Spleen (tissue), 7 donors: ENCODE data around the gene IFI16.

ENCODE experiments used
- CTCF ChIP-seq, 11 experiments: fragments of 200-600 bp in 7 of 11; fragments of 450-650 bp in 4 of 11; sonication (generic) in 4 of 11; IDR thresholded peaks in 8 of 11; conservative IDR thresholded peaks in 3 of 11; 1 replicate in 7 of 11; 2 replicates in 4 of 11; pipeline versions ENCODE4 v1.4.0 to v1.8.0; 2016 to 2021; ENCODE audit warnings: antibody characterized with exemption in 11 of 11, inconsistent platforms in 4 of 11, mild to moderate bottlenecking in 1 of 11
- POLR2A ChIP-seq, 3 donors: fragments of 450-650 bp; IDR thresholded peaks; one replicate each; pipeline ENCODE4 v1.5.1; 2017; ENCODE audit warnings: antibody characterized with exemption in 3 of 3, mild to moderate bottlenecking in 1 of 3
- donor health status: DM: no; HTN: no; CAD: no; lungs with moderate emphysema.
- donor health status: DM: no; HTN: no; CAD: no.
- donor health status: DM: no; HTN: no; CAD: no.

DNA sequence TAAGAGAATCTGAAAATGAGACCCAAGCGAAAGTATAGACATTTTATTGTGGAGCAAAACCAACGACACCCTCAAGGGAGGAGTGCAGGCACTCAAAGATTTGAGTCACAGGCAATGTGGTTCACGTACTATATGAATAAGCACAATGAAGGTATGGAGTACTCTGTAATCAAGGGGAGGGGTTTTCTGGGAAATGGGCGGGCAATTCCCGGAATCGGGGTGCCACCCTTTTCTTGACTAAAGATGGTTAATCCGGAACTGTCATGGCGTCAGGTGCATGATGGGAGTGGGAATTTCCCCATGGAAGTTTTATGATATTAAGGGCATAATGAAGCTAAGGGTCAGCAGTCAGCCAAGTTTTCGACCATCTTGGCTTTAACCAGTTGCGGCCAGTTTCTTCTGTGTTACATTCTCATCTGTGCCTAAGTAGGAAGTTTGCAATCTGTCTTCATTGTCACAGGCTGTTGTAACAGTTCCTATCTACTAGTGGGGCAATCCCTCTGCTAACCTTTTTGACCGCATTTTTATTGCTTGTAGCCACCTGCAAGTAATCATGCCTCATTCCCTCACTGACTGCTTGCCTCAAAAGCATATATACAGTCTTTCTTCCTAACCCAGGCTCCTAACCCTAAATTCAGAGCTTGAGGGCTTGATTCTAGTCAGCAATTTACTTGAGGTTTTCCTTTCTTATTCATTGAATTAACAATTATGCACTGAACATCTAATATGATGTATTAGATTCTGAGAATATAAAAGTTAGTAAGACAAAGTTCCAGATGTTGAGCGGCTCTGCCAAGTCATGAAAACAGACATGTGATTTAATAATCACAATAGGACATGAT lies 67.6 kb downstream of the IFI16 start:
- no peak for TF ChIP-seq CTCF (IDR thresholded peaks at IDR 0.05 in 8 of 11, conservative IDR thresholded peaks at IDR 0.05 in 3 of 11)
- no peak for TF ChIP-seq POLR2A (IDR thresholded peaks at IDR 0.05)
